Loucy (cell line): ENCODE results near the gene KANSL2.
"Not testable (repeated sequence)": the region's sequence is repeated elsewhere in the genome, so short reads cannot be mapped to it uniquely, and the experiment has no call there.

Experiments
- CTCF ChIP-seq: fragments of 200-600 bp; sonication (generic); conservative IDR thresholded peaks from 2 replicates; pipeline ENCODE4 v1.5.1; 2014; ENCODE audit warnings: mild to moderate bottlenecking, antibody characterized with exemption, low read length
- EZH2phosphoT487 ChIP-seq: fragments of 200-600 bp; IDR thresholded peaks from 2 replicates; pipeline ENCODE4 v1.6.1; 2018; ENCODE audit warnings: antibody characterized with exemption, mild to moderate bottlenecking, moderate library complexity, borderline replicate concordance

GRCh38 chr12:48641752-48642555 lies 40.1 kb downstream of the KANSL2 start:
- TF ChIP-seq CTCF, EZH2phosphoT487: not testable (repeated sequence)
